Mesendoderm (in vitro differentiated cells): ENCODE data around the gene ZNF236.

Experiments used
- DNase-seq: peaks from one replicate; pipeline ENCODE4 v3.0.0; 2013
- H2AK5ac ChIP-seq: 2 replicates; pipeline ENCODE4 v1.6.1; 2013; ENCODE audit warnings: low read length, inconsistent platforms
- H2BK120ac ChIP-seq: 2 replicates; pipeline ENCODE4 v1.6.1; 2013; ENCODE audit warnings: low read depth, mild to moderate bottlenecking, low read length, moderate library complexity, mixed read lengths
- H2BK15ac ChIP-seq: replicated peaks from 2 replicates; pipeline ENCODE4 v1.6.1; 2013; ENCODE audit warnings: low read depth, mild to moderate bottlenecking, moderate library complexity
- H2BK5ac ChIP-seq: 2 replicates; pipeline ENCODE4 v1.6.1; 2013; ENCODE audit warnings: low read length, inconsistent platforms
- H3K18ac ChIP-seq: 2 replicates; pipeline ENCODE4 v1.6.1; 2013; ENCODE audit warnings: mild to moderate bottlenecking, low read length, mixed read lengths
- H3K23ac ChIP-seq: one replicate; pipeline ENCODE4 v1.6.1; 2013; ENCODE audit warnings: low read length
- H3K27ac ChIP-seq: 2 replicates; pipeline ENCODE4 v1.5.1; 2013; ENCODE audit warnings: low read depth, mild to moderate bottlenecking, inconsistent platforms, low read length, moderate library complexity
- H3K27me3 ChIP-seq: 2 replicates; pipeline ENCODE4 v1.6.1; 2013; ENCODE audit warnings: low read length, control low read depth, mild to moderate bottlenecking, inconsistent platforms; ENCODE audit not compliant: insufficient read depth, poor library complexity
- H3K36me3 ChIP-seq: 2 replicates; pipeline ENCODE4 v1.6.1; 2013; ENCODE audit warnings: low read length, inconsistent platforms; ENCODE audit not compliant: control insufficient read depth, insufficient read depth
- H3K4ac ChIP-seq: one replicate; pipeline ENCODE4 v1.6.1; 2013; ENCODE audit warnings: low read depth, mild to moderate bottlenecking, low read length, moderate library complexity
- H3K4me1 ChIP-seq: 2 replicates; pipeline ENCODE4 v1.6.1; 2013; ENCODE audit warnings: low read depth, low read length, inconsistent platforms; ENCODE audit not compliant: control insufficient read depth
- H3K4me2 ChIP-seq: 2 replicates; pipeline ENCODE4 v1.6.1; 2013; ENCODE audit warnings: low read length
- H3K4me3 ChIP-seq: 2 replicates; pipeline ENCODE4 v1.5.1; 2013; ENCODE audit warnings: mild to moderate bottlenecking, low read length
- H3K56ac ChIP-seq: one replicate; pipeline ENCODE4 v1.6.1; 2013; ENCODE audit warnings: low read length
- H3K79me1 ChIP-seq: 2 replicates; pipeline ENCODE4 v1.6.1; 2013; ENCODE audit warnings: low read length, inconsistent platforms
- H3K79me2 ChIP-seq: 2 replicates; pipeline ENCODE4 v1.6.1; 2013; ENCODE audit warnings: mild to moderate bottlenecking, low read length; ENCODE audit not compliant: control insufficient read depth, insufficient read depth
- H3K9ac ChIP-seq: 2 replicates; pipeline ENCODE4 v1.6.1; 2013; ENCODE audit warnings: low read length, inconsistent platforms
- H4K5ac ChIP-seq: one replicate; pipeline ENCODE4 v1.6.1; 2013; ENCODE audit warnings: low read length
- H4K8ac ChIP-seq: one replicate; pipeline ENCODE4 v1.6.1; 2013; ENCODE audit warnings: low read depth, mild to moderate bottlenecking, control low read depth, low read length, moderate library complexity
- whole genome bisulfite sequencing: extraction: QIAGEN DNeasy Blood & Tissue Kit; methylation state at CpG from one replicate; pipeline ENCODE4 v1.1.7; 2013; ENCODE audit warnings: low lambda C conversion rate, missing lambda C conversion rate; ENCODE audit not compliant: insufficient coverage; ENCODE audit errors: extremely low coverage; 5-methylcytosine and 5-hydroxymethylcytosine counted together

The ZNF236 gene

DNA sequence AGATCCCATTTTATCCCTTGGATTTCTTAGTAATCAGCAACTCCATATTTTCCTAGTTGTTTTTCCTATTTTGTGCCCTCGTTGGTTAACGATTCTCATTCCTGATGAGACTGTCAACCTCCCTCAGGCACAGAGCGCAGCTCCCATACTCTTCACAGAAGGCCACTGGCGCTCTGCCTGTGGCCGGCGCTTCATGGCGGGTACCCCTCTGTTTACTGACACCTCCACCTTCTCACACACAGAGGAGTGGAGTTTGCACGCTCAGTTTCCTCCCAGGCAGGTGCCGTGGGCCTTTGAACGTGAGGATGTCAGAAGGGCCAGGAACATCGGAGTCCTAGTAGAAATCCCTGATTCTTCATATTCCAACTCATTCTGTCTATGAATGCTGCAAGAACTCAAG is 171.2 kb downstream of the ZNF236 start:
- Histone ChIP-seq H3K56ac (no peak overlapping the region), H3K18ac (no peak overlapping the region), H2BK120ac (no peak overlapping the region), H3K27me3 (no peaks in the 10 kb centered on the region), H3K4me3 (no peak overlapping the region), H3K4me1 (no peaks in the 10 kb centered on the region), H3K27ac (no peak overlapping the region), H3K79me1 (no peaks in the 10 kb centered on the region), H3K4ac (no peak overlapping the region), H3K4me2 (no peak overlapping the region), H2BK15ac (no peak overlapping the region), H3K23ac (no peak overlapping the region), H4K5ac (no peak overlapping the region), H3K79me2 (no peaks in the 10 kb centered on the region), H3K9ac (no peak overlapping the region), H2AK5ac (no peak overlapping the region), H3K36me3 (no peaks in the 10 kb centered on the region), H4K8ac (no peak overlapping the region), H2BK5ac (no peak overlapping the region)
- no CpG with 5 or more reads among the region's 11 CpGs for WGBS
- DNase-seq, result no peak

DNA sequence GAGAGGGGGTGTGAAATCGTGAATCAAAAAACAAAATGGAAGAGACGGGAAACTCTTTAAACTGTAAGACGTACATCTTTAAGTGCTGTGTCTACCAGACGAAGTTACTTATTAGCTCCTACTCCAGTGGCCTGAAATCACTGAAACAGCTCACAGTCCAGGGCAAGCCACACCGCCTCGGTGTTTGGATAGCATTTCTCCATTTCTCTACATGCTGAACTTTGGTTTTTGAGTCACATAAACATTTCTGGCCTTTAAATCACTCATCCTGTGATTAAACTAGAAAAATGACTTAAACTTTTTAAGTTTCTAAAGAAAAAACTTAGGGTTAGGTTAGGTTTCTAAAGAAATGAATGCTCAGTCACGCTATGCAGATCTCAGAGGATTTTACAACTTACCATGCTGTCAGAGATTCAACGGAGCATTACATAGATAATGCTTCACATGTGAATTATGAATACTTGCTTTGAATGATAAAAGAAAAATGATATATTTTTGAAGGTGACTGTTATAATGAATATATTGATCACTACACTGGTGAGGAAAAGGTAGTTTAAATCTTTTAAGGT is 171.8 kb downstream of the ZNF236 start:
- H3K79me2 ChIP-seq, result no peaks in the 10 kb centered on the region
- WGBS, result no CpG with 5 or more reads among the region's 8 CpGs
- no peak overlapping the region for H3K9ac ChIP-seq
- no peak overlapping the region for H3K4me3 ChIP-seq
- no peak overlapping the region for H4K5ac ChIP-seq
- DNase-seq, result no peak
- H3K27me3 ChIP-seq, result no peaks in the 10 kb centered on the region
- H3K4me1 ChIP-seq, result no peaks in the 10 kb centered on the region
- no peak overlapping the region for H2BK15ac ChIP-seq
- H3K27ac ChIP-seq, result no peak overlapping the region
- H3K18ac ChIP-seq, result no peak overlapping the region
- no peaks in the 10 kb centered on the region for H3K36me3 ChIP-seq
- no peak overlapping the region for H3K4me2 ChIP-seq
- no peak overlapping the region for H2BK5ac ChIP-seq
- no peaks in the 10 kb centered on the region for H3K79me1 ChIP-seq
- H2BK120ac ChIP-seq, result no peak overlapping the region
- H3K23ac ChIP-seq, result no peak overlapping the region
- H3K4ac ChIP-seq, result no peak overlapping the region
- no peak overlapping the region for H2AK5ac ChIP-seq
- H4K8ac ChIP-seq, result no peak overlapping the region
- H3K56ac ChIP-seq, result no peak overlapping the region

DNA sequence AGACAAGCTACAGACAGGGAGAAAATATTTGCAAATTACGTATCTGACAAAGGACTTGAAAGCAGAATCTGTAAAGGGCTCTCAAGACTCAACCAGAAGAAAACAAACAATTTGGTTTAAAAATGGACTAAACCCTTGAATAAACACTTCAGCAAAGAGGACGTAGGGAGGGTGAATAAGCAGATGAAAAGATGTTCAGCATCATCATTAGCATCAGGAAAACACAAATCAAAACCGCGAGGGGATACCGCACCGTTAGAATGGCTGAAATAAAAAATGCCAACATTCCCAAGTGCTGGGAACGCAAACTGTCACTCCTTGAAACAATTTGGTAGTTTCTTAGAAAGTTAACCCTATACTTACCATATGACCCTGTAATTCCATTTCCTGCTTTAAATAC is 173.5 kb downstream of the ZNF236 start:
- no peak for DNase-seq
- H2AK5ac ChIP-seq, result no peak overlapping the region
- WGBS, result no CpG with 5 or more reads among the region's 7 CpGs

DNA sequence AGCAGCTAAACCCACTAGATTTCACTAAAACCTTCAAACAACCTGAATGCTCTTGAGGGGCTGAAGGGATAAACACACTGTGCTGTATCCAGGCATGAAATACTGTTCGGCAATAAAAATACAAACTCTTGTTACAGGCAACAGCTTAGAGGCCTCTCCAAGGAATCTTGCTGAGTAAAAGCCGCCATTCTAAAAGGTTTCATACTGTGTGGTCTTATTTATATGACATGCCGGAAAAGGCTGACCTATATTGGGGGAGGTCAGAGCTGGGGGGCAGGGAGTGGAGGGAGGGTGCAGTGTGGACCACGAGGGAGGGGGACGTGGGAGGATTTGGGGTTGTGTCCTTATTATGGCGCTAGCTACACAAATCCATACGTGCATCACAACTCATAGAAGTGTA is 174.1 kb downstream of the ZNF236 start:
- Histone ChIP-seq H2AK5ac (no peak overlapping the region), H3K56ac (no peak overlapping the region), H2BK5ac (no peak overlapping the region), H3K4me1 (no peaks in the 10 kb centered on the region), H3K23ac (no peak overlapping the region), H3K9ac (no peak overlapping the region), H2BK15ac (no peak overlapping the region), H3K4ac (no peak overlapping the region), H3K18ac (no peak overlapping the region), H3K27me3 (no peaks in the 10 kb centered on the region), H4K5ac (no peak overlapping the region), H3K27ac (no peak overlapping the region), H3K4me2 (no peak overlapping the region), H2BK120ac (no peak overlapping the region), H3K4me3 (no peak overlapping the region), H4K8ac (no peak overlapping the region), H3K36me3 (no peaks in the 10 kb centered on the region), H3K79me1 (no peaks in the 10 kb centered on the region), H3K79me2 (no peaks in the 10 kb centered on the region)
- no CpG with 5 or more reads among the region's 7 CpGs for WGBS
- DNase-seq, result no peak

More for the DNA sequence above, 173.5 kb downstream of the ZNF236 start:
- H3K79me2 ChIP-seq, result no peaks in the 10 kb centered on the region
- H2BK5ac ChIP-seq, result no peak overlapping the region
- no peak overlapping the region for H3K56ac ChIP-seq
- no peaks in the 10 kb centered on the region for H3K79me1 ChIP-seq
- H3K27me3 ChIP-seq, result no peaks in the 10 kb centered on the region
- H3K4ac ChIP-seq, result no peak overlapping the region
- H3K4me2 ChIP-seq, result no peak overlapping the region
- no peak overlapping the region for H2BK15ac ChIP-seq
- H4K5ac ChIP-seq, result no peak overlapping the region
- H2BK120ac ChIP-seq, result no peak overlapping the region
- no peak overlapping the region for H3K23ac ChIP-seq
- no peak overlapping the region for H3K27ac ChIP-seq
- no peak overlapping the region for H4K8ac ChIP-seq
- no peak overlapping the region for H3K18ac ChIP-seq
- no peaks in the 10 kb centered on the region for H3K4me1 ChIP-seq
- H3K36me3 ChIP-seq, result no peaks in the 10 kb centered on the region
- no peak overlapping the region for H3K9ac ChIP-seq
- H3K4me3 ChIP-seq, result no peak overlapping the region

DNA sequence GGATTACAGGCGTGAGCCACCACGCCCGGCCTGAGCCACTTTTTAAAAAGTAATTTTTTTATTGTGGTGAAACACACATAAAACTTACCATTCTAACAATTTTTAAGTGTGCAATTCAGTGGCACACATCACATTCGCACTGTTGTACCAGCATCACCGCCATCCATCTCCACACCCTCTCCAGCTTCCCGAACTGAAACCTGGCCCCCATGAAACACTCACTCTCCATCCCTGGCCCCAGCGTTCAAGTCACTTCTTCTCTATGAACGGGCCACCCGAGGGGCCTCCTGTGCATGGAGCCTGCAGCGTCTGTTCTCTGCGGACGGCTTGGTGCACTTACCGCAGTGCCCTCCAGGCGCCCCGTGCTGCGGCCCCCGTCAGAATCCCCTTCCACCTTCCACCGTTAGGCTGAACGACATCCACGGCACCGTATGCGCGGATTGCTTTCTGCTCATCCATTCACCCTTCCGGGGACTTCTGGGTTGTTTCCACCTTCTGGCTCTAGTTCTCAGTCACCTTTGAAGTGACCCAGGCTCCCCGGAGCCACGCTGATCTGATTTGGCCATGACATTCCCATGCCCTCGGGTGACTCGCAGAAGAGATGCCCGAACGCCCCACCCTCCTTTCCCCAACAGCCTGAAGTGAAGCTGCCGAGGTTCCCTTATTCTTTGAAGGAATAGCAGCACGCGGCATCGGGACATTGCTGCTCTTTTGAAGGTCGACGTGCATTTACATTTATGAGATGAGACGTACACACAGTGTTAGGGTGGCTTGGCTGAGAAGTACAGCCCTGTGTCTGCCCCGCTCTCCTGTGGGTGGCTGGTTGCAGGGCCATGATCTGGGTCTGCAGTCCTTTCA is 175.8 kb downstream of the ZNF236 start:
- H2AK5ac ChIP-seq, result no peak overlapping the region
- no peak overlapping the region for H2BK15ac ChIP-seq
- no peak overlapping the region for H4K8ac ChIP-seq
- no CpG with 5 or more reads among the region's 38 CpGs for WGBS
- no peaks in the 10 kb centered on the region for H3K79me2 ChIP-seq
- no peak overlapping the region for H3K18ac ChIP-seq
- no peak overlapping the region for H3K27ac ChIP-seq
- no peak overlapping the region for H2BK5ac ChIP-seq
- H3K79me1 ChIP-seq, result no peaks in the 10 kb centered on the region
- H3K56ac ChIP-seq, result no peak overlapping the region
- H3K4ac ChIP-seq, result no peak overlapping the region
- no peaks in the 10 kb centered on the region for H3K36me3 ChIP-seq
- no peak for DNase-seq
- H4K5ac ChIP-seq, result no peak overlapping the region
- no peak overlapping the region for H2BK120ac ChIP-seq
- no peak overlapping the region for H3K9ac ChIP-seq
- no peaks in the 10 kb centered on the region for H3K4me1 ChIP-seq
- H3K4me2 ChIP-seq, result no peak overlapping the region
- no peak overlapping the region for H3K4me3 ChIP-seq
- H3K23ac ChIP-seq, result no peak overlapping the region
- H3K27me3 ChIP-seq, result no peaks in the 10 kb centered on the region
